ENCODE results near the gene ONECUT2.

ONECUT2 gene

GRCh38 chr18:57529151-57529550 is 94.0 kb downstream of the ONECUT2 start:
- no peak for DNase-seq (ENCODE audit: low read depth in 3 of 3)

DNA sequence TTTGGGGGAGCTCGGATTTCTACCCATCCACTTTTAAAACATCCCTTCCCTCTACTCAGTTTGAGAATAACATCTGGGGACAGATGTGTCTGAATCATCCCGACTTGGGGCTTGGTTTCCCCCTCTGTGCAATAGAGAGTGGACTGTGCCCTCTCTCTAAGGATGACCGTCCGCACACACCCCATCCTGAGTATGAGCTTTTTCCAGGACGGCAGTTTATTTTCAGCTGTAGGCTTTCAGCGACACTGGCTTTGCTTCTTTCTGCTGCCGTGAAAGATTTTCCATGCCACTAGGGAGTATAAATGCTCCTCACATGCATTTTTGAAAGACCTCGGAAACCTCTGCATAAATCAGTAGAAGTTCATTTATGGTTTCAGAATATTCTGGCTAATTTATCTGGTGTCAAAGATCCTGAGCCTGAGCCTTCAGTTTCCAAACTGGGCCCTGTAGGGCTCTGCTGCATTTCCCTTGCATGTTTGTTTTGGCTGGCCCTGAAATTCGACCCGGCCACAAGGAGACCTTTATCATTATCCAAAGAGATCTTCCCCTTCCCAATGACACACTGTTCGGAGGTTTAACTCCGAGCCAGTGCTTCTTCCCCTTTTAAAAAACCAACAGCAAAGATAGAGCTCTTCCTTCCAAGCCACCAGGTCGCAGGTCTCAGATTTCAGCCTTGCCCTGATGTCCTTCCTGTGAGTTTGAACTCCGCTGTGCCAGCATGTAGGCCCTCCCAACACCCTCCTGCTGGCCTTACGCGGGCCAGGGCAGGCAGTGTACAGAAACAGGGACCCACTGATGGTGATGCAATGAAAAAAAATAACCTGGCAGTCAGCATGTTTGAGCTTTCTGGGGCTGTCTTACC is 98.1 kb downstream of the ONECUT2 start:
- no peak for DNase-seq (ENCODE audit: low read depth in 3 of 3)

DNA sequence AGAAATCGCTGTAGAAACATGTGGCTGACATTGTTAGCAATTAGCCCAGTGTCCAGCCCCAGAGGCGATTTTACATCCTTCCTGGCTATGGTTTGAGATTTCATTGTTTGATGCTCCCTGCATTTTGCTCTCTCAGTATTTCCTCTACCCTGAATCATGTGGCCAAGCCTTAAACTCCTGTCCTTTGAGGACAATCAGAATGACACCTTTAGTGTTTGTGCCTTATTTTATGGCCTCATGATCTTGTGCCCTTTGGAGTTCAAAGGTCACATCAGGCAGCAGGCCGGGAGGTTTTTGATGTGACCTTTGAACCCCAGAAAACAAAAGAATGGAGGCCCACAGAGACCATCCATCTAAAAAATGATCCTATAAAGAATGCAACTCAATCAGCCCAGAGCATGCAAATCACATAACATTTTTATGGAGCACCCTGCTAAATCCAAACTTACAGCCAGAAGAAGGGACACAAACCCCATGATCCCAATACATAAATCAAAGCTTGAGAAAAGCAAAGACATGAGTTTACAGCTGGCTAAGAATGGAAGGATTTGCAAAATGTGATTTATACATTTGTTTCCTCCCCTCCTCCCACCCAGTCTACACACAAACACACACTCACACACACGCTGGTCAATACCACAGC is 98.8 kb downstream of the ONECUT2 start:
- DNase-seq (ENCODE audit: low read depth in 3 of 3) = no peak

DNA sequence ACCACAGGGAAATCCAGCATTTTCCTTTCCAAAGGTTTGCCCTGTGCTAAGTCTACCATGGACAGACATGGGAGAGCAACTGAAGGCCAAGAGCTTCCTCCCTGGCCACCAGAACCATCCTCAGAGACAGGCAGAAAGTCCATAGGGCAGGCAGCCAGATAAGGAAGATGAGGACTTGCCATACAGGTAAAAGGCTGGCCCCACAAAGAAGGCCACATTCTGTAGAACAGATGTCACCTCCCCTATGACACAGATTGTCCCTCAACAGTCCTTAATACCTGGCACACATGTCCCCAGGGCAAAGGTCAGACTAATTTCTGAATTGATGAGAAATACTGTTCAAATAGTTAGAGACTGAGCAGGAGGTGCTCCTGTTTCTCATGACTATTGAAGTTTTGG is 99.3 kb downstream of the ONECUT2 start:
- no peak for DNase-seq (ENCODE audit: low read depth in 3 of 3)

DNA sequence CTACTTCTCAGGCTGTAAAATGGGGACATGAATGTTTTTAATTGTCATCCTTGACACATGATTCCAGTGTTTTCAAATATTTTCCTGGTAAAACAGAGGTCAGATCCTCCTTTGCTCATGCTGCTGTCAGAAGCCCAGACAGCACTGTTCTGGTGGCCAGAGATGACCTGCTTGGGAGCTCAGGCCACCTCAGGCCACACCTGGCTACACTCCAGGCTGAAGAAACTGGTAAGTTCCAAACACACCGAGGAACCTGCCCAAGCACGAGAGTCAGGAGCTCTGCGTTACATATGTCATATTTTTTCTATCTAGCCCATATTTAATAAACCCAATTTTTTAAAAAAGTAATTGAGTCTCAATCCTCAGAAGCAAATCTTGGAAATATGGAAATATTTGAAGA is 103.4 kb downstream of the ONECUT2 start:
- DNase-seq (ENCODE audit: low read depth in 3 of 3) = no peak

- no peak for DNase-seq (ENCODE audit: low read depth in 3 of 3)
Observed at GRCh38 chr18:57539702-57540101, 104.5 kb downstream of the ONECUT2 start.
